ENCODE results near the gene RPTOR.

DNA sequence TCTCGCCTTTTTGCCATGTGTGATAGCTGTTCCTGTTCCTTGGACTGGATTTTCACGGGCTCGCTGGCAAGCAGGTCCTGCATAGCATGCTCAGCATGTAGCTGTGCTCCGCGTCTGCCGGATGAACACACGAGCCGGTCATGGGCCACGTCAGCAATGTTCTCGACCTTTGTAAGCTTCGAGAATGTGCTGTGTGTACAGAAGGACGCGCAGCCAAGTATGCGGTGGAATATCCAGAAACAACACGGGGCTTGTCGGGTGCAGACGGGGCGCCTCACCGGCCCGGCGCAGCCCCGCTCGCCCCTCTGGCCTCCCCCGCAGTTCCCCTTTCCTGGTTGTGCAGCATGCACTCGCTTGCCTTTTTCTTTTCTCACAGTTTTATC, 42.2 kb downstream of the RPTOR start:
- TF ChIP-seq EZH2phosphoT487 (IDR thresholded peaks at IDR 0.05; ENCODE audit: insufficient read depth, low read depth) = no peak
- TF ChIP-seq EZH2 (IDR thresholded peaks at IDR 0.05; ENCODE audit: insufficient read depth, poor library complexity, severe bottlenecking) = no peak
